ENCODE results near the gene ZNF385B.
"Not testable (repeated sequence)": the region's sequence is repeated elsewhere in the genome, so short reads cannot be mapped to it uniquely, and the experiment has no call there.

ZNF385B gene

DNA sequence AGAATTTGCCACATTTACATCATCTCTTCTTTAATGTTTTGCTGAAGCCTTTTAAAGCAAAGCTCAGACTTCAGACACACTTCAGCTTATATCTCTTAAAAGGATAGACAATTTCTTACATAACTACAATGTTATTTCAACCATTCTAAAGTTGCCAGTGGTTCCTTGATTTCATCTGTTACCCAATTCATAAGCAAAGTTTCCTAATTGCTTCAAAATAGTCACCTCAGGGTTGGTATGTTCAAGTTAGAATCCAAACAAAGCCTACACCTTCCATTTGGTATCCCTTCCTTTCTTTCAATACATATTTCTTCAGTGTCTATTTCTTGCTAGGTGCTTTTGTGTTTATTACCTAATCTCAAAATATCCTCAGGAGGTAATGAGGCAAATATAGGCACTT, 60.6 kb downstream of the ZNF385B start:
- DNase-seq, result no peak

DNA sequence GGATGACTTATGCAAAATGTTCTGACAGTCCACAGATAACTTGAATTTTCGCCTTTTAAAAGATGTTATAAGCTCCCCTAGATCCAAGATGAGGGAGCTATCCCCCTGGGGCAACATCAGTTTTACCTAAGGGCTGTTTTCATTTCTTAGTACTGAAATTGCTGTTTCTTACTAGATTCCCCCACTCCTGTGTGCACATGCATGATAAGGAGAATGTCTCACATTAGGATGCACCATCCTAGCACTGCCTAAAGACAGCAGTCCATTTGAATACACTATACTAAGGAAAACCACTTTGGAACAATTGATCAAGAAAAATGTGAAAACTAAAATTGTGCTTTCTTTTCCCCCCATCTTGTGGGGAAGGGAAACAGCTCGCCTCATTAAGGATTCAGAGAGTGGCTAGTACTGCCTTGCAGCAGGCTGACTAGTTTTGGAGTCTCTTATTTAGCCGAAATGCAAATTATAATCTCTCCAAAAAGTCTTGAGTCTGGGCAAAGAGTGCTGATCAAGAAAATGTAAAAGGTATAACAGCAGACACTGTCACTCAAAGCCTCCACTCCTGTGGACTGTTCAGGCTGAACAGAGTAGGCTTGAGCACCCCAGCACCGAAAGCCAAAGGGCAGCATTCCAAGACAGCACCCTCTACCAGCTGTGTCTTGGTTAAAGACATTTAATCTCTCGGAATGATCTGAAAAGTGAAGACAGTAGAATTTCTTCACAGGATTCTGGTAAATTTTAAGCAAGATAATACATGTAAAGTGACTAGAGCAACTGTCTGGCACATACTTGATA, 65.0 kb downstream of the ZNF385B start:
- DNase-seq, result no peak

DNA sequence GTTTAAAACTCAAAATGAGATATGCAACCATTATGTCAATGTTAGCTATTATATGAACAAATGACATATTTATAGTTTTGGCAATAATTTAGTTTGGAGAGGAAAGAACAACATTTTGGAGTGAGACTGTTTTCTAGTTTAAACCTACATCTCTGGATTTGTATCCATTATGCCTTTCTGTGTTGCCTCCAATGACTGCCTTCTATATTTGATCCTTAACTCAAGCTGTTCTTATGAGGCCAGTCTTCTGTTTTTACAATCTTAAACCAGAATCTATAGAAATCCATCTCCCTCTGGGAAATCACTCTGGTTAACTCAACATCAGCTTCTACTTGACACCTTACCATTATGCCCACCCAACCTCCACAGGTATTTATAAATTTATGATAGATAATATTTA, 67.5 kb downstream of the ZNF385B start:
- no peak for DNase-seq

DNA sequence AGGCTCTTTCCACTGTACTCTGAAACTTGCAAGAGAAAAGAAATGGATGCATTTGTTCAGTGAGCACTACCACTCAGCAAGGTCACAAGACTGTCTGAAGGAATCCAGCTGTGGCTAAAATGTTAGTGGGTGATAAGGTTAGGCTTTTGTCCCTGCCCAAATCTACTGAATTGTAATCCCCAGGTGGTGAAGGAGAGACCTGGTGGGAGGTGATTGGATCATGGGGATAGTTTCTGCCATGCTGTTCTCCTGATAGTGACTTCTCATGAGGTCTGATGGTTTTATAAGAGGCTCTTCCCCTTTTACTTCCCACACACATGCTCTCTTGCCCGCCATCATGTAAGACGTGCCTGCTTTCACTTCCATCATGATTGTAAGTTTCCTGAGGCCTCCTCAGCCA, 68.2 kb downstream of the ZNF385B start:
- DNase-seq, result no peak

DNA sequence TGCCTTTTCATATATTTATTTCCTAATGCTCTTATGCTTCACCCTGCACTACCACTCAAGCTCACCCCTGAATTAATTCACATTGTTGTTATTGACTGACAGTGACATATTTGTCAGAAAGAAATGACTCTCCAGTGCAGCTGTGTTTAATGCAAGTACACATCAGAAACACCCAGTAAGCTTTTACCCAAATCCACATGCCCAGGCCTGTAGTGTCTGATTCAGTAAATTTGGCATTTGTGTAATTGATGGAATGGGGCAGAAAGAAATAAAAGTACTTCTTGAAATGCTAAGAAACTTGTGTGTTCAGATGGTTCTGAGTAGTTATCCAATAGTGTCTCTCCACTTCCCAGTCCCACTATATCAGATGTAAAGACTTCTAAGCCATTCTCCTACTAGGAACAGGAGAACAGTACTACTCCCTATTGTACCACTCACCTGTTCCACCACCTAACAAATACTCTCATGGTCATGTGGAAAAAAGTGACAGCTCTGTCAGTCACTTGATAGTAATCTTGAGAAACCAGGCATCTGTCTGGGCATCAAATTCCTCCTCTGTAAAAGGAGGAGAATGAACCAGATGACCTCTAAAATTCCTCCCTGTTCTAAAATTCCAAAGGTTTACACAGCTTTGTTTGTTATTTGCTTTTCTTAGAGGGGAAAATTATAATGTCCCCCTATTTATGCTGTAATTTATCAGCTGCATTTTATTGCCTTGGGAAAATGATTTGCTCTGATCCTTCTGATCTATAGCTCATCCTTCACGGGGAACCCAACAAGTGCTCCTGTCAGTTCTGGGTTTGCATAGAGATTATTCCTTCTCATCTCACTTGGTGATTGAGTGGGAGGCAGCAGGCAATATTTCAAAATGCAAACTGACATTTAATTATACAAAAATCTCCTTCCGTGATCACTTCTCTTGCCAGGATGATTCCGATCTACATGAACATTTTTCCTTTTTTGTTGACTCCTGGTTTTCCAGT, 70.9 kb downstream of the ZNF385B start:
- DNase-seq, result no peak

DNA sequence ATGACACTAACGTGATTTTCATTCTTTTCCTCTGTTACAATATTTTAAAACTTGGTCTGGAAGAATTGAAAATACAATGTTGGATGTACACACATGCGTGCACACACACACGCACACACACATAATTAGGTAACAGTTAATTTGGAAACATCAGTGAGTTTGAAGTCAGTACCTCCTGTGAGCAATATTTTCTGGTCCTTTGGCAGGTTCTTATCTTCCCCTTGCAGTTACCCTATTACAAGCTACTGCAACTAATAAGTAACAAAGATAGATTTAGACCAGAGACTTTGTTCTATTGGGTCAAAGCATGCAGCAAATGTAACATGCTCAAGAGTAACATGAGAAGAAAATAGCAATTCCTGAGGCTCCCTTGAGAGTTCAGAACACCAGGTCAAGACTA, 73.3 kb downstream of the ZNF385B start:
- DNase-seq, result no peak

DNA sequence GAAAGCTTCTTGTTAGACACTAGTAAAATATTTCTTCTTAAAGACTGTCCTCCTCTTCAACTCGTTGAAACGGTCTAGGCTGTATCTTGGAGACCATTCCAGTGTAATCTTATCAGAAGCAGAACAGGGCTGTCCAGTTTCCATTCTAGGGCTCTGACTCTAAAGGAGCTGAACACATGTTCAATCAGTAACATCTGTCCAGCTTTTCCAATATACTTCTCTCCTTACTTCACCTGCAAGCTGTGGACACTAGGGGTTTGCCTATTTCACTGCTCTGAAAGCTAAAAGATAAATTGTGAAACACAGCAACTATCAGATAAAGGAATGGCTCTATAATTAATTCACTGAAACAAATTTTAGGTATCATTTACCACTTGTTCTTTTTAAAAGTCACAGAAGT, 73.8 kb downstream of the ZNF385B start:
- no peak for DNase-seq

DNA sequence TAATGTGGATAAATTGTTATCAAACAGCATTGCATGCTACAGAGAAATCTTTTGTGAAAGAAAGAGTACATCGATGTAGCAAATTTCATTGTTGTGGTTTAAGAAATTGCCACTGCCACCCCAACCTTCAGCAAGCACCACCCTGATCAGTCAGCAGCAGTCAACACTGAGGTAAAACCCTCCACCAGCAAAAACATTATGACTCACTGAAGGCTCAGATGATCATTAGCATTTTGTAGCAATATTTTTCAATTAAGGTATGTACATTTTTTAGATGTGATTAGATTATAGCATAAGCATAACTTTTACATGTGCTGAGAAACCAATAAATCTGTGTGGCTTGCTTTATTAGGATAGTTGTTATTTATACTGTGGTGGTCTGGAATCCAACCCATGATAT, 75.5 kb downstream of the ZNF385B start:
- DNase-seq, result no peak

DNA sequence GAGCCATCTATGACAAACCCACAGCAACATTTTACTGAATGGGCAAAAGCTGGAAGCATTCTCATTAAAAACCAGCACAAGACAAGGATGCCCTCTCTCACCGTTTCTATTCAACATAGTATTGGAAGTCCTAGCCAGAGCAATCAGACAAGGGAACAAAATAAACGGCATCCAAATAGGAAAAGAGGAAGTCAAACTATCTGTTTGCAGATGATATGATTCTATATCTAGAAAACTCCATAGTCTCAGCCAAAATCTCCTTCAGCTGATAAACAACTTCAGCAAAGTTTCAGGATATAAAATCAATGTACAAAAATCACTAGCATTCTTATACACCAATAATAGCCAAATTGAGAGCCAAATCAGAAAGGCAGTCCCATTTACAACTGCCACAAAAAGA, 79.1 kb downstream of the ZNF385B start:
- DNase-seq, result not testable (repeated sequence)

DNA sequence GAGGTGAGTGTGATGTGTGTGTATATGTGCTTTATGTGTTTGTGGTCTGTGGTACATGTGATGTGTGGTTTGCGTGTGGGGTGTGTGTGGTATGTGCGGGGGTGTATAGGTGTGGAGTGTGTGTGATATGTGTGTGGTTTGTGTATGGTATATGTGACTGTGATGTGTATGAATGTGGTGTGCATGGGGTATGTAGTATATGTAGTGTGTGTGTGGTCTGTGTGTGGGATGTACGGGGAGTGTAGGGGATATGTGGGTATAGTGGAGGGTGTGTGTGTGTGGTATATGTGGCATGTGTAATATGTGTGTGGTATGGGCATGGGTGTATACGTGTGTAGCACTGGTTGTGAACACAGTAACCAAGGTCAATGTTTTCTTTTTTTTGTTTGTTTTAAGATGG, 87.4 kb downstream of the ZNF385B start:
- DNase-seq, result no peak

DNA sequence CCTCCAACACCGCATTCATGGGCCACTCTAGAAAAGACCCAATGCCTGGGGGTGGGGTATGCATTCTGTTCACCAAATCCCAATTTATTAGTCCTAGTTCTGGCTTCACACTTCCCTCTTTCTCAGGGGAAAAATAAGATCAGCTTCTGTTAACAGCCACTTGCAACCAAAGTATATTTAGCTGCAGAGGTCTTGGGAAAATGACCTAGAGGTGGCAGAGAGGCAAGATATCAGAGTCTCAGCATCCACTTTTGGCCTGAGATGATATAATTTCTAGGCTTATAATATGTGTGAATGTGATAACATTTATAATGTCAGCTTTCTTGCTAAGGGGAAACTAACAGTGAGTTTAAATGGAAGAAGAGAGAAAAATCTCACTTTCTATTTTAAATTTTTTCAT, 89.1 kb downstream of the ZNF385B start:
- DNase-seq, result no peak

DNA sequence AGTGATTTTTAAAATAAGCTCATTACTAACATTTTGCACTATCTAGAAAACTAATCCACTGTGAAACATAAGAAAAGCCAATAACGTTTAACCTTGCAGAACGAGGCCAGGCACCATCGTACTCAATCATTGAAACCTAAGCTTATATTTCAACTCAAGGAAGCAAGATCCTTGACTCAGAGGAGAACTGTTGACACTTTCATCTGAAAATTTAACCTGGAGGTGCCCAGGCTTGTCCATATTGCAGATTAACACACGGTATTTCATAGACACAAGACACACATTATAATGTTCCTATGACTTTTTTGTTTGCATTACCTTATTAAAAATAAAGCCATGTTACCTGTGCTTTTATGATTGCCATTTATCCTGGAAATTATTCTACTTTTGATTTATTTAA, 89.6 kb downstream of the ZNF385B start:
- DNase-seq, result no peak

DNA sequence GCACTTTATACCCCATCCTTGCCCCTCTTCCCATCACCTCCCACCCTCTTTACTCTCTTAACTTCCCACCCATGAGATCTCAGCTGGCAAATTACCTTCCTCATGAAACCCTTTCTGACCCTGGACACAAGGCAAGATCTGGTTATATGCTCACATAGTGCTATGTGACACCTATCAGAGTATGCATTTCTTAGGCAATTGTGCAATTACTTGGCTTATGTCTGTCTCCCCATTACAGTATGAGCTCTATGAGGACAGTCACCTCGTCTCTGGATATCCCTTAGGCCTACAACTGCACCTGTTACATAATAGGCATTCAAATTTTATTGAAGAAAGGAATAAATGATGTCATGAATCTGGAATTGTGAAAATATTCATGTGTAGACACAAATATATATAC, 91.4 kb downstream of the ZNF385B start:
- DNase-seq, result no peak

DNA sequence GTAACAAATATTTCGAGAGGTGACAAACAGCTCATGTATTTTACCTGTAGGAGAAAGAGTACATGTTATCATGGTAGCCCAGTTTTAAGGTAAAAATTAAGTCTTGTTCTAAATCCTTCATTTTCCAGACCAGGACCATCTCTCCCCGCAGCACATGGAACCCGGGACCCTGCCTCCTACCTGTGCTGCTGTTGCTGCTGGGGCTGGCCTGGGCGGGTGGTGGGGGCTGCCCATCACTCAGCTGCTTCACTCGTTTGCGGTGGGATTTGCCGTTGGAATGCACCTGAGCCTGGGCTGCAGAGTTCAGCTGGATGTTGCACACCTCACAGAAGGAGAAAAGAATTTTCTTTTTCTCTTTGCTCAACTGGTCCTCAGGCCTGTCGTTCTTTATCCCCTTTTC, 92.1 kb downstream of the ZNF385B start:
- no peak for DNase-seq

DNA sequence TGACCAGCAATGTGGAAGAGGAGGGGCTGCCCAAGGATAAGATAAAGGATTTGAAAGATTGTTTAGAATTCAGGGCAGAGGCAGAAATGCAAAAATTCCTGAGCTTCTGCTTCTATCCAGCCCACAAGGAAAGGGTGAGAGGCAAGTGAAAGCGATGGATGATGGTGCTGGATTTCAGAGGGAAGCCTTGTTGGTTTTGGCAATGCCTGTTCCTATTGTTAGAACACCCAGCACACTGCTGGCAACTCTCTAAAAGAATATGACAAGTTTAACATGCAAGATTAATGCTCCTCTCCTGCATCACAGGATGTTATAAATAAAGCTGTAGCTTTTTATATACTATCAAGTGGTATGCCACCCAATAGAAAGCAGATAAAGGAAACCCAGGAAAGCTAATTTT, 92.6 kb downstream of the ZNF385B start:
- DNase-seq, result no peak

DNA sequence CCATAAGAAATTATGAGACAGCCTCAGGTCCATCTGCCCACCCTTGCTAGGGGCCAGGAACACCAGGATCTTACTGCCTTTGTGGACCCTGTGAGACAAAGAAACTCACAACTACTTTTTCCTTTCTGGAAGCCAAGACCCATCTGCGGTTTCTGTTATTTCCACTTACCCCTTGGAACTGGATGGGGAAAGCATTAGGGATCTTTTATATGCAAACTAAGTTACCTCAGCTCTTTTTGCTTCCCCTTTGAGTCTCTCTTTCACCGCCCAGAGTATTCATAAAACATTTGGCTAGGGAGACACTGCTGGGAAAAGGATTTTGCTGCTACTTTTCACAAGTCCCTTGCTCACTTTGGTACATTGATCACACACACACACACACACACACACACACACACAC, 95.7 kb downstream of the ZNF385B start:
- no peak for DNase-seq

DNA sequence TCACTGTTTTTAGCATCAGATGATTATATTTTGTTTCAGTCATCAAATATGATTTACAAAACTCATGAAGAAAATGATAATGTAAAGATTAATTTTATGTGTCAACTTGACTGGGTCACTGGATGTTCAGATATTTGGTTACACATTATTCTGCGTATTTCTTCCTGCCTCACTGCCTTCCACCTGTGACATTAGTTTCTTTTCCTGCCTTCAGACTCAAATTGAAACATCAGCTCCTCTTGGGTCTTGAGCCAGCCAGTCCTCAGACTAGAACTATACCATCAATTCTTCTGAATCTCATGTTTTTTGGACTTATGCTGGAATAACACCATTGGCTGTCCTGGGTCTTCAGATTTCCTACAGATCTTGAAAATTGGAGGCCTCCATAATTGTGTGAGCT, 96.7 kb downstream of the ZNF385B start:
- no peak for DNase-seq

DNA sequence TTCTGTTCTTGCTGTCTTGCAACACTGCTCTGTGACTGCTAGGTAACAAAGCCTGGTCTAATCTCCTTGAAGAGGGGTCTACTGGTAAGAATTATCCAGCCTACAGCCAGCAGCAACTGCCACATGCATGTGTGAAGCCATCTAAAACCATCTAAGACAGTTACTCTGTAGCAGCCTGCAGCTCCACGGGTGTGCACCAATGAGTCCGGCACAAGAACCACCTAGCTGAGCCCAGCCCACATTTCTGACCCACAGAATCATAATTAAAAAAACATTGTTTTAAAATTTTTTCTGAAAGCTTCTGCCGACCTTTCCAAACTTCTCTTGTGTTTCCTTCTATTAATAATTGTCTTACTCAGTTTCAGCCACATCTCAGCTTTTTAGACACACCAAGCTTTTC, 102.8 kb downstream of the ZNF385B start:
- DNase-seq, result no peak

DNA sequence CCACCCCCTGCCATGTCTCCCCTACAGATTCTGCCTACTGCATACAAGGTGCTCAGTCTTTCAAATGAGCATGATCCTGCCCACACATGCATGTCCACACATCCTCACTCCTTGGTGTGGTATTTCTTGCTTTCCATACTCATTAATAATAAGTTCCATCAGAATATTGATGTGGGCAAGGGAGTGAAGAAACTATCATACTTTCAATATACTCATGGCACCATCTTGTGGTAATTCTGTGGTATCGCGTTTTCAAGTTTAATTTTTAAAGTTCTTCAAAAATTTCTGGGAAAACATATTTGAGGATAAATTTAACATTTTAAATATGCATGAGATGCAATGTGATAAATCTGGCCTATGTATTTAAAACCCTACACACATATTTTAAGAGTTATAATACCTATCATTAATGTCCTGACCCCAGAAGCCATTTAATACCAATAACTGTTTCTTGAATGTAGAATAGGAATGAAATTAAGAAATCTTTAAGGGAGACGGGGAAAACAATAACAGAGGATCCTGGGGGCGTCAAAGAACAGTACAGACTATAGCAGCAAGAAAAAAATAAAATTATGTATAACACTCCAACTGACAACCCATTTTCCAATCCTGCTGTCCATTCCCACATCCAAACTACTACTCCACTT, 110.1 kb downstream of the ZNF385B start:
- no peak for DNase-seq

DNA sequence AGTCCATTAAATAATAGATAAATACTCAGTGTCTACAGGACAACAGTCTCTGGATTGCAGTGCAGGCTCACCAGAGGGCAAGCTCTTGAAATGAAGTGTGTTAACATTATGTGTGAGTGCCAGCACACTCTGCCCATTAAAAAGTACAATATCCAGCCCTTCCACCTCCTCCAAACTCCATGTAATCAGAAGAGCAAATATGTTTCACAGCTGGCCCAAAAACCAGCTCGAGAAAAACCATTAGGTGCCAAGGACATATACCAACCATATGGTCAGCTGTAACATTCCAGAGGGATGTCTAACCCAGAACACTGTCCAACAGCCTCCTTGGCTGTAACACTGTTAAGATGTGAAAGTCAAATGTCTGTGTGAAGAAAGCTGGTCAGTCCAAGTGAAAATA, 112.2 kb downstream of the ZNF385B start:
- DNase-seq, result no peak

DNA sequence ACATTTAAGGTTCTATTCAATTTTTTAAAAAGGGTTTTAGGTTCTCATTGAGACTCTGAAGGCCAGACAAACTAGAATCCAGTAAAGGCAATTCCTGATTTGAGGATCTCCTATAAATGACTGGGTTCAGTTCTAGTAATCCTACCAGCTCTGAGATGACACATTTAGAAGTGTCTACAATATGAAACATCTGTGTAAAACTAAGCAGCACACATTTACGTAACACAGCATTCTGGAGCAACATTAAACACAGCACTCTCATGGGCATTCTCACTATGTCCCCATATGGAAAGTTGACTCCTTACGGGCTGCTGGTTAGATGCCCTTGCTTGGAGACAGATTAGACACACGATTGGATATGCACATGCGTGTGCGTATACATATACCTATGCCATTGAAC, 114.4 kb downstream of the ZNF385B start:
- DNase-seq, result no peak

DNA sequence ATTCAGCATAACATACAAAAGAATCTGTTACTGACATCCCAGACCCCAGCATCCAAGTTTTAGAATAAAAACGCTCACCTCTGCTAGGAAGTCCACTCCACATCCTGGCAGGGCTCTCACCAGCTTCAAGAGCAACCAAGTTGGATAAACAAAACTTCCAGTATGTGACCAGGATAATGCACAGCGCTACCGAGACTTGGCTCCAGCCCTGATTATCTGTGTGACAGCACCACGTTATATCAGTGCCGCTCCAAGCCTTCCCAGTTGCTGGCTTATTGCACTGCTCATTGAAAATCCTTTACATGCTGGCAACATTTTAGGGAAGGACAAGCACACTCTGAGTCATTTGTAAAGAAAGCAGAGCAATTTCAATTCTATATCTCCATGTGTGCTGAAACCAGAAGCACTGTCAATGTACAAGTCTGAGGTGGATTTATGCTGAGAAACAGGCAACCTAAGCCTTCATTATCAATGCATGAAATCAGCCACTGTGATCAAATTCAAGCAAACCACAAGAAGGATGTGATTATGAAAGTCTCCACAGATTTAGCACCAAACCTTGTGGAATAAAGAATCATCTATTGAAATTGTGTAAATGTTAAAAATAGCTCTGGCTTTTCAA, 115.7 kb downstream of the ZNF385B start:
- no peak for DNase-seq

DNA sequence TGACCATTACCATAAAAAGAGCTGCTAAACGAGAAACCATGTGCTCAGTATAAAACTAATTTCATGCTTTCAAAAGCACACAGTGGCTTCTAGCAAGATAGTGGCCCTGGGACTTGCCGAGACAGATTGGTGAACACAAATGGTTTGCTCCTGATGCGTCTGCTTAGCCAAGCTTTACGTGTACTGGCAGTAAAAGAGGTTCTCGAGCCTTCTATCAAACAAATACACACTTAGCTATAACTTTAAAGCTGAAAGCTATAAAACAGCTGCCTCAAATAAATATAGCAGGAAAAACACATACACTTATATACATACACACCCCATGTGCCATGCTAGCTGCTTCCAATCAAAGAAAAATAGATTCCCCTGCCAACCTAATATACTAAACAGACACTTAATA, 117.0 kb downstream of the ZNF385B start:
- no peak for DNase-seq
